Stimulated activated CD4-positive, alpha-beta T cell treated with anti-CD3 and anti-CD28 coated beads, Interleukin-1b, Interleukin-23, amount 100 ng/mL, for 48 hours (primary cell): ENCODE measurements around the gene KLHL33.
"Not testable (repeated sequence)": the region's sequence is repeated elsewhere in the genome, so short reads cannot be mapped to it uniquely, and the experiment has no call there.

ENCODE experiments used
- DNase-seq: peaks from one replicate; pipeline ENCODE4 v3.0.0-alpha.2; 2020

KLHL33 gene

DNA sequence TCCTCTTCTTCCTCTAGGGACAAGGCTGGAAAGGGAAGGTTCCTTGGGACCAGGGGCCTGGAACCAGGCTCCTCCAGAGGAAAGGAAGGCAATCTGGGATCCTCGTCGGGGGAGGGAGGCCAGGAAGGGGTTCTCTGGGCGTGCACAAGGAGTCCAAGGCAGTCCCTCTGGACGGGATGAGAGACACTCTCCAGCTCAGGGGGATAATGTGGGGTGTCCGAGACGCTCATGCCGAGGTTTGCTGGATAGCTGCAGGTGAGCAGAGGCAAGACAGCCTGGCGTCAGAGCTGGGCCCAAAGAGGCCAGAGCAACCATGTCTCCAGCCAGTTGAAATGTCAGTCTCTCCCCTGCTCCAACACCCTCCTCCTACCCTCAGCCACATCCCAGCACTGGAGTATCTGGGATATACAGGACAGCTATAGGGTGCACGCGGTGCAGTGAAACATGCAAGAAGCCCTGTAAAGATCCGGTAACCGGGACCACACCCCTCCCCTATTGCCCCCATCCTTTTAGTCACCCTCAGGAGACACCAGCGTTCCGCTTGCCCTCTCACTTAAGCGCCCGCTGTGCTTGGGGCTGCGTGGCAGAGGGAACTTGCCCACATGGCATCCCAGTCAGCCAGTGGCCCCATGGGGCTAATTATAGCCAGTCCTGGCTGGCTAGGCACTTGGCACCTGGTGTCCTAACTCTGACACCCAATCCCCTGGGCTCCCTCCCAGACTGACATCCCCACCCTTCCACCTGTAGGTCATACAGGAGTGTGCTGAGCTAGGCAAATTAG, at the start of gene KLHL33:
Gene KLHL33, minus strand, starts transcription at position 585 of the 781 bp plus-strand sequence. Its CDS starts 355 bp downstream, at position 230.
- no peak for DNase-seq

GRCh38 chr14:20482382-20482781, 46.4 kb upstream of the KLHL33 start:
- DNase-seq: no peak

- DNase-seq: no peak
These were observed 42.9 kb upstream of the KLHL33 start for GRCh38 chr14:20478894-20479293.

- DNase-seq: no peak
These were observed 41.4 kb upstream of the KLHL33 start for GRCh38 chr14:20477211-20477876.

DNA sequence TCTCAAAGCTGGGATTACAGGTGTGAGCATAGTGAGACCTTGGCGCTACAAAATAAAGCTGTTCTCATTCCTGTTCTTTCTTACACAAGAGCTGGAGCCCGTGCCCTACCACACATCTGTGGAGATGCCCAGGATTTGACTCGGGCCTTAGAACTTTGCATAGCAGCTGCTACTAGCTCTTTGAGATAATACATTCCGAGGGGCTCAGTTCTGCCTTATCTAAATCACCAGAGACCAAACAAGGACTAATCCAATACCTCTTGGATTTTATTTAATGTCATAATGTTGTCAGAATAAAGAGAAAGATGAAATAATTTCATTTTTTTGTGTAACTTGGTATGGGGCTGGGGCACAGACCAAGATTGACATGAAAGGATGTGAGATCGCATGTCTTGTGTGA, 40.8 kb upstream of the KLHL33 start:
- DNase-seq: no peak

DNA sequence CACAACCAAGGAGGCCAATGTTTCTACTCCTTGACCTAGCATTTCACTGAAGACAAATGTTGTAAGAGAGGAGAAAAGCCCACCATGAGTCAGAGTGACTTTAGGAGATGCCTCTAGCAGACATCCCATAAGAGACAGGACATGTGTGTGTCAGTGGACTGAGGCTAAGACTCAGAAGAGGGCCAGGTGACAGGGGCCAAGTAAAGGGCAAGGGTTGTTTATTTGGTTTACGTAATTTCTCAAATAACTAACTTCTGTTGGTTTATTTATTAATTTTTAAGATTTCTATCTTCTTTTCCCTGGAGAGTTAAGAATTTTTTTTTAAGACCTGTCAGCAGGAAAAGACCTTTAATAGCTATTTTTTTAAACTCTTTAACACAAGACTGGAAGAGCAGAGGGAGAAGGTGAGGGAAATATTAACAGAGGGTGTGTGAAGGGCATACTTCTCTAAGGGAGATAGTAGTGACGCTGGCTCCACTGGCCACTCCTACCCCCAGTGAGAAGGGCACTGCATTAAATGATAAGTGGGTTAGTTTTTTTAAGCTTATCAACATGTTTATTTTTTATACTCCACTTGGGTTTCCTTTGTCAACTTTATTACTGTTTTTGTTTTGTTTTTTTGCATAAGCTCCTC, 36.7 kb upstream of the KLHL33 start:
- DNase-seq: no peak

GRCh38 chr14:20470603-20470901, 34.6 kb upstream of the KLHL33 start:
- DNase-seq: no peak

- peak; percentile 81 for DNase-seq
These were observed 34.1 kb upstream of the KLHL33 start for GRCh38 chr14:20469890-20470602.

DNA sequence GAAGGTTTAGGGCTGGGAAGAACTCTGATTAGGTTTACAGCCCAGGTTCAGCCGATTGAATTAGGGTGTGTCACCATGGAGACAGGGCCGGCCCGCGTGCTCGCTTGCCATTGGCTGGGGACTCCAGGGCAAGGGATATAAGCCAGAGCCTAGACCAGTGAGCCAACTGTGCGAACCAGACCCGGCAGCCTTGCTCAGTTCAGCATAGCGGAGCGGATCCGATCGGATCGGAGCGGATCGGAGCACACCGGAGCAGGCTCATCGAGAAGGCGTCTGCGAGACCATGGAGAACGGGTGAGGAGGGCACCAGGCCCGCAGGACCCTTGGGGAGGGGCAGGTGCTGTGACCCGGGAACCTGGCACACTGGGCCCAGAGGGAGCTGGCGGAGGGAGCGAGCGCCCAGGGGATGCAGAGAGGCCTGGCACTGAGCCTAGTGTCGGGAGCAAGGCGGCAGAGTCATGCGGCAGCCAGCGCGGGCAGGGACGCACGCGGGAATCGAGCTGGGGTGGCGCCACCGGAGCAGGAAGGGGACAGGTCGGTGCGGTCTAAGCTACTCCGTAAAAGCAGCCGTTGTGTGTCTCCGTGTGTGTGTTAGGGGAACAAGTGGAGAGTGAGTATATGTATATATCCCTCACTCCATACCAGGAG, 33.4 kb upstream of the KLHL33 start, which contains the start of gene PNP:
Gene PNP, plus strand, starts transcription at position 165 of the 648 bp plus-strand sequence. Its CDS starts 119 bp downstream, at position 284.
- DNase-seq: peak; percentile 92

GRCh38 chr14:20468764-20469241, 32.8 kb upstream of the KLHL33 start:
- no peak for DNase-seq

GRCh38 chr14:20461225-20462141, 25.5 kb upstream of the KLHL33 start, which contains the start of gene PIP4P1:
TSS of gene PIP4P1 (minus strand) at chr14:20461434. CDS start at chr14:20461325, 109 bp downstream.
- DNase-seq: peak; percentile 99

DNA sequence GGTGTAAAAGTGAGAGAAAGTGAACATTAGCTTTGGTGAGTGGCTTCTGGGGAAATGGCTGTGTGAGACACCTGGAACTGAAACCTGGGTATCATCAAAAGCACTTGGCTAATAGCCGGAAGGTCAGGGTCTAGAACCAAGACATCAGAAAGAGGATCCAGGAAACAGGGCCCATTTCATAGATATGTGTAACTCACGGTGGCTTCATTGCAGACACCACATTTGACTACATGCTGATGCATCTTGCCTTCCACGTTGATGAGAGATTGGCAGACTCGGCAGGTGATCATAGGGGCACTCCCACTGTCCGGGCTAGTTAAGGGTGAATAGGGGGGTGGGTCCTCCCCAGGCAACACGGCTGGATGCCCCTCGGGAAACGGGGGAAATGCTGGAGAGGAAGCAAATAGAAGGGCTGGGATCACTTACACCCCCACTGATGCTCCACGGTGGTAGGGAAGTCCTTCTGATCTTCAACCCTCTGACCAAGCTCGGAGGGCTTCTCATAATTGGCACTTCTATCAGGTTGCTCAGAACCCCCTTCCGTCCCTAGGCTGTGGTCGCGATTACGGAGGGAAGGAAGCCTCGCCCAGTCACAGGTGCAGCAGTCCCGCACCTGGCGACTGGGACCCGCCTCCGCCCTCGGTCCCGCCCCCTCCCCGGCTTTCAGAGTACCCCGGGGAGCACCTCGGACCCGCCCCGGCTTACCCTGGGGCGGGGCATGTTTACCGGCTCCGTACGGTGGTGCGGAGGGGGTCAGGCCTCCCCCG, 24.7 kb upstream of the KLHL33 start:
- DNase-seq: peak; percentile 44

DNA sequence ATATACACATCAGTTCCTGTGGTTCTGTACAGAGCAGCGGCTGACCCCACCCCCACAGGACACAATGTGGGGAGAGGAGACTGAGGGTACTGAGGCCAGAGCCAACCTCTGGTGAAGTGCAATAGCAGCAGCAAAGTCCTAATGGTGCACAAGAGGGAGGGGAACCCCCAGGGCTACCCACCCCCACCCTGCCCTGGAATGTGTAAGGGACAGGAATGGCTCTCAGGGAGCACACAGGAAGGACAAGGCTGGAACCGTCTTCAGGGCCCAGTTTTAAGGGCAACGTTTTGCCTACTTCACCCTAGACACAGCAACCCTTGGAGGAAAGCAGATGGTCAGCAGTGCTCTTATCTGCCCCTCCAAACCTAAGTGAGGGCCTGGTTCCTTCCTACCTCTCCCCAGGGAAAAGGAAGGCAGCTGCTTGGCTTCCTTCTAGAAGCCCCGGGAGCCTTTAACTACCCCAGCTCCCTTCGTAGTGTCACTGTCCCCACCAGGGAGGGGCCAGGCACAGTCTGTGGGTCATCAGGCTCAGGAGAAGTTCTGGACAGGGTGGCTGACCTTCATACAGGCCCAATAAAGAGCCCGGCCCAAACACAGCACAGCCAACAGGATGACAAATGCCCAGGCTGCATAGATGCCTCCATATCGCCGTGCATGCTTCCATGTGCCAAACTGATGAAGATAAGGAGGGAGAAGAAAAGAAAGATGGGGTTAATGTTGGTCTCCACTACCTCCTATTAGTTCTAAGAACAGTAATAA, 22.2 kb upstream of the KLHL33 start:
- DNase-seq: no peak

- DNase-seq: no peak
These were observed 21.0 kb upstream of the KLHL33 start for GRCh38 chr14:20456971-20457370.

DNA sequence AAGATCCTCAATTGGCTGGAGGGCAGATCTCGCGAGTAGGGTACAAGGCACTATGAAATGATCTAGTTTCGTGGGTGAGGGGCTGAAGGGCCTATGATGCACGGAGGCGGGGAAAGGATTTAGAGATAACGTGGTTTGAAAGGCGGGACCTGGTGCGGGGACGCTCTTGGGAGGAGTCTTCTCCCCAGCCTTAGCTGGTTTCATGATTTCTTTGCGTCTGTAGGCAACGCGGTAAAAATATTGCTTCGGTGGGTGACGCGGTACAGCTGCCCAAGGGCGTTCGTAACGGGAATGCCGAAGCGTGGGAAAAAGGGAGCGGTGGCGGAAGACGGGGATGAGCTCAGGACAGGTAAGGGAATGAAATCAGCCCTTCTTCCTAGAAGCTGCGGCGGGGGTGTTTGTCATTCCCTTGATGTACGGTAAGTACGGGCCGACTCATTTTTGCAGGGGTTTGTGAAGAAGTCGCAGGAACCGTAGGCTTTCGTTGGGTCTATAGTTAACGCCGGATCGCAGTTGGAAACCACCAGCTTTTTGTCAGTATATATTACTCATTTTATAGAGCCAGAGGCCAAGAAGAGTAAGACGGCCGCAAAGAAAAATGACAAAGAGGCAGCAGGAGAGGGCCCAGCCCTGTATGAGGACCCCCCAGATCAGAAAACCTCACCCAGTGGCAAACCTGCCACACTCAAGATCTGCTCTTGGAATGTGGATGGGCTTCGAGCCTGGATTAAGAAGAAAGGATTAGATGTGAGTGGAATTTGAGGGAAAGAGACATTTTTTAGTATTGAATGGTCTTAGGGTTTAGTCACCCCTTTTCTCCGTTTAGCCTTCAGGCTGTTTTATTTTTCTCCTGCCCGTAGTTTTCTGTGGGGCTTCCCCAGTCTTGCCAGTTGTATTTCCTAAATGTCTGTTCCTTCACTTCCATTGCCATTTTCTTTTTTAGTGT, 19.7 kb upstream of the KLHL33 start:
- no peak for DNase-seq

GRCh38 chr14:20454516-20455354, 18.8 kb upstream of the KLHL33 start, which contains the start of the genes APEX1 and OSGEP:
TSS of gene APEX1 (plus strand) at chr14:20455226. CDS start at chr14:20455646, 420 bp downstream.
TSS of gene OSGEP (minus strand) at chr14:20454812. CDS start at chr14:20454683, 129 bp downstream.
- peak; percentile 99 for DNase-seq

DNA sequence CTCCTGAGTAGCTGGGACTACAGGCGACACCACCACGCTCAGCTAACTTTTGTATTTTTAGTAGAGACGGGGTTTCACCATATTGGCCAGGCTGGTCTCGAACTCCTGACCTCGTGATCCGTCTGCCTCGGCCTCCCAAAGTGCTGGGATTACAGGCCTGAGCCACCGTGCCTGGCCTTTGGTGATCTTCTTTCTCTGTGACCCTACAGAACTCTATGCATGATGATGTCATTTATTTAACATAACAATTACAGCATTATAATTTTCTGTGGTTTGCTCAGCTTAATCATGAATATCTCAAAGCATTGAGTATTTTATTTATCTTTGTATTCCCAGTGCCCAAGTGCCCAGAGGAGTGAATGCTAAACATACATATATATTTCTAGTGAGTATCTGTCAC, 16.9 kb upstream of the KLHL33 start:
- DNase-seq: not testable (repeated sequence)
